OCI-LY1 (cell line): ENCODE results near the gene CXADR.

Source experiments
- CTCF ChIP-seq: fragments of 200-600 bp; sonication (generic), shearing (Covaris generic); IDR thresholded peaks from 2 replicates; pipeline ENCODE4 v1.5.1; 2017; ENCODE audit warnings: mild to moderate bottlenecking, antibody characterized with exemption, low read length, moderate library complexity, mixed read lengths
- EZH2 ChIP-seq: fragments of 200-600 bp; sonication (generic), shearing (Covaris generic); IDR thresholded peaks from 2 replicates; pipeline ENCODE4 v1.8.0; 2017; ENCODE audit warnings: borderline replicate concordance, mixed run types, mild to moderate bottlenecking, antibody characterized with exemption, low read length, moderate library complexity, mixed read lengths

- no peak for TF ChIP-seq CTCF
- no peak for TF ChIP-seq EZH2
These were observed 41.3 kb downstream of the CXADR start for GRCh38 chr21:17554120-17554519.
